HL-60/S4 treated with phorbol 12-myristate 13-acetate at 8.2 ng/mL for 4 days and 3 days (cell line): ENCODE data around the gene NDUFB2.
"Not testable (repeated sequence)": the region's sequence is repeated elsewhere in the genome, so short reads cannot be mapped to it uniquely, and the experiment has no call there.

Experiments
- in situ Hi-C: fragments of 300-500 bp; cut with MboI; formaldehyde crosslinking; loops from 2 replicates; pipeline ENCODE4 v1.15.0; 2022; ENCODE audit warnings: low sequenced_read_pairs

The NDUFB2 gene

GRCh38 chr7:140732416-140732815 is 35.9 kb downstream of the NDUFB2 start:
- in situ Hi-C loops: no loop called here

DNA sequence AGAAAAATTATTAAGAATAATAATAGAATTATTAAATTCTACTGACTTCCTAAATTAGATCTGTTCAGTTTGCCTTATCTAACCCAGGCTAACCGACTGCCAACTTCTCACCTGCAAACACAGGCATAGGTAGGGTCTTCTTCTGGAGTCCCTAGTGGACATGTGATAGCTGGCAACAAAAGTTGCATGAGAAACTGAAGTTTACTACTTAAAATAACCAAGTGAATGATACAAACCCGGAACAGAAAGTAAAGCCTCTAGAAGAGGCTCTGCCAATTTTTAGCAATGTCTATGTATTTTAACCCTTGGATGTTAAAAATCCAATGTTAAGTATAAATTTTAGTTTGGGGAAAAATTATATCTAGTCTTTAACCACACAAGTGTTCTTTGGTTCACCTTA is 37.6 kb downstream of the NDUFB2 start:
- in situ Hi-C loops: no loop called here

DNA sequence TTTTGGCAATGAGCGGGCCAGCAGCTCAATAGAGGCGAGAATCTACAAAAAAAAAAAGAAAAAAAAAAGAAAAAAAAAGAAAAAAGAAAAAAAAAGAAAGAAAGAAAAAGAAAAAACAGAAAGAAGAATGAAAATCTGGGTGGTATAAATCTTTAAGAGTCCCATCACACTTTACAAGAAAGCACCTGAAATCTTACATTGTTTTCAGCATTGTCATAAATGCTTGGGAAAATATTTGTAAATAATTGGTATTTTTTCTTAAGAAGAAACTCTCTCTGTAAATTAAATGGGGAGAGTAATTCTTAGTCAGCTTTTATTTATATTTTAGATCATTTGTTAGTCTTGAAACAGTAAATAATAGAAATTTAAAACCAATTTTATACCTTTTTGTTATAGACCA is 38.2 kb downstream of the NDUFB2 start:
- in situ Hi-C loops: no loop called here

- in situ Hi-C loops: no loop called here
These were observed 41.8 kb downstream of the NDUFB2 start for GRCh38 chr7:140738280-140738679.

GRCh38 chr7:140743255-140743654 is 46.7 kb downstream of the NDUFB2 start:
- in situ Hi-C loops: not testable (repeated sequence)

DNA sequence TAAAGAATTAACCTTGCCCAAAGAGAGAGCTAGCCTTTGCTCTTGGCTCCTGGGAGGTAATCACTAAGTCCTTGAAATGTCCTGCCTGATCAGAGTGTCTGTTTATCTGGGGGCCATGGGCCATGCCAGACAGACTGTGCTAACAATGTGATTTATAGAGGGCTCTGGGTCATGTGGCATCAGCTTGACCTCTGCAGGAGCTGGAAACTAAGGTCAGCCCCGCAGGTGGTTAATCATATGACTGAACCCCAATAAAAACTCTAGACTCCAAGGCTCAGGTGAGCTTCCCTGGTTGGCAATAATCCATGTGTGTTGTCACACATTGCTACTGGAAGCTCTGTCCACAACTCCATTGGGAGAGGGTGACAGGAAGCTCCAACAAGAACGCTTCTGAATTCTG is 47.5 kb downstream of the NDUFB2 start:
- in situ Hi-C loops: no loop called here

GRCh38 chr7:140745266-140746058 is 49.0 kb downstream of the NDUFB2 start:
- in situ Hi-C loops: no loop called here

GRCh38 chr7:140746751-140747150 is 50.2 kb downstream of the NDUFB2 start:
- in situ Hi-C loops: no loop called here

GRCh38 chr7:140752533-140752932 is 56.0 kb downstream of the NDUFB2 start:
- in situ Hi-C loops: no loop called here

GRCh38 chr7:140754506-140754905 is 58.0 kb downstream of the NDUFB2 start:
- in situ Hi-C loops: no loop called here
